ENCODE results near the gene SLC25A30.

DNA sequence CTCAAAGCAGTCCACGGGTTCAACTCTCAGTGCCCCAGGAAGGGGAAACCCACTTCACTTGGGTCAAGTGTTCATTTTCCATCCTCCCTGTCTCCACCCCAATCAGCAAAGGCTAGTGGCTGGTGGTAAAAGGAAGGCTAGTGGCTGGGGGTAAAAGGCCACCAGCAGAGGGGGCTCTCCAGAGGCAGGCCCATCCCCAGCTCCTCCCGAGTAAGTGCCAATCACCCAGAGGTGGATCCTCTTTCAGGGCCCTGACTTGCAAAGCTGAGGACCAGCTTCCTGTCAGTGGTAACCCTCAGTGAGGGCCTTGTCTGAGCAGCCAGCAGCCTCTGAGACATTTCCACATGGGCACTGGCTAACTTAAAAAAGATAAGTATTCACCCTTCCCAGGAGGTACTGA is 55.2 kb downstream of the SLC25A30 start:
- TF ChIP-seq, protein P1, sequence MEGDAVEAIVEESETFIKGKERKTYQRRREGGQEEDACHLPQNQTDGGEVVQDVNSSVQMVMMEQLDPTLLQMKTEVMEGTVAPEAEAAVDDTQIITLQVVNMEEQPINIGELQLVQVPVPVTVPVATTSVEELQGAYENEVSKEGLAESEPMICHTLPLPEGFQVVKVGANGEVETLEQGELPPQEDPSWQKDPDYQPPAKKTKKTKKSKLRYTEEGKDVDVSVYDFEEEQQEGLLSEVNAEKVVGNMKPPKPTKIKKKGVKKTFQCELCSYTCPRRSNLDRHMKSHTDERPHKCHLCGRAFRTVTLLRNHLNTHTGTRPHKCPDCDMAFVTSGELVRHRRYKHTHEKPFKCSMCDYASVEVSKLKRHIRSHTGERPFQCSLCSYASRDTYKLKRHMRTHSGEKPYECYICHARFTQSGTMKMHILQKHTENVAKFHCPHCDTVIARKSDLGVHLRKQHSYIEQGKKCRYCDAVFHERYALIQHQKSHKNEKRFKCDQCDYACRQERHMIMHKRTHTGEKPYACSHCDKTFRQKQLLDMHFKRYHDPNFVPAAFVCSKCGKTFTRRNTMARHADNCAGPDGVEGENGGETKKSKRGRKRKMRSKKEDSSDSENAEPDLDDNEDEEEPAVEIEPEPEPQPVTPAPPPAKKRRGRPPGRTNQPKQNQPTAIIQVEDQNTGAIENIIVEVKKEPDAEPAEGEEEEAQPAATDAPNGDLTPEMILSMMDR (IDR thresholded peaks at IDR 0.05 in 8 of 11, conservative IDR thresholded peaks at IDR 0.05 in 3 of 11), result no peak
- TF ChIP-seq POLR2A (IDR thresholded peaks at IDR 0.05), result no peak
